Activated CD4-positive, alpha-beta T cell treated with anti-CD3 and anti-CD28 coated beads, Interleukin-2, amount 10 ng/mL, durations not matched to agents 7 days and 5 days (primary cell): ENCODE measurements around the gene LCN9. TPM values are rescaled to one million over a fixed set of nuclear protein-coding genes. Genes with fewer than 3 reads are reported as not detected.

Experiments
- CTCF ChIA-PET: fragments of 350-600 bp; sonication (Branson Sonifier 250); formaldehyde crosslinking; loops from one replicate; lab custom pipeline; 2021; ENCODE audit warnings: antibody characterized with exemption; lab: Charles Lee
- POLR2A ChIA-PET: fragments of 350-600 bp; sonication (Branson Sonifier 250); formaldehyde crosslinking; loops from one replicate; lab custom pipeline; 2021; ENCODE audit warnings: antibody characterized with exemption; lab: Charles Lee
- DNase-seq: peaks from one replicate; pipeline ENCODE4 v3.0.0-alpha.2; 2020
- H3K27ac Mint-ChIP-seq: one replicate; pipeline ENCODE4 v1.8.0; 2021; ENCODE audit warnings: mild to moderate bottlenecking, moderate library complexity, mixed read lengths
- H3K27me3 Mint-ChIP-seq: one replicate; pipeline ENCODE4 v1.8.0; 2021; ENCODE audit warnings: mixed read lengths
- H3K36me3 Mint-ChIP-seq: one replicate; pipeline ENCODE4 v1.8.0; 2021; ENCODE audit warnings: low read depth, mixed read lengths
- H3K4me1 Mint-ChIP-seq: one replicate; pipeline ENCODE4 v1.8.0; 2021; ENCODE audit warnings: mixed read lengths
- H3K4me3 Mint-ChIP-seq: one replicate; pipeline ENCODE4 v1.8.0; 2021; ENCODE audit warnings: mild to moderate bottlenecking, moderate library complexity, mixed read lengths
- H3K9me3 Mint-ChIP-seq: one replicate; pipeline ENCODE4 v1.8.0; 2021; ENCODE audit warnings: mixed read lengths
- total RNA-seq, 2 experiments: library from RNA; stranded (reverse); gene quantifications; one replicate each; pipeline ENCODE4 v1.2.3, GENCODE V29; 2021

The LCN9 gene
- not detected for total RNA-seq

GRCh38 chr9:135662758-135663450 lies at the start of gene LCN9:
Gene LCN9 (plus strand): TSS chr9:135663309. CDS start chr9:135663322, 13 bp downstream.
- Mint-ChIP-seq H3K9me3 (no peaks in the 10 kb centered on the region), H3K27ac (peak within 1 kb of the TSS; percentile 46), H3K36me3 (no peaks in the 10 kb centered on the region), H3K4me3 (no peak within 1 kb of the TSS), H3K4me1 (no peaks in the 10 kb centered on the region), H3K27me3 (no peaks in the 10 kb centered on the region)
- DNase-seq = no peak
- ChIA-PET CTCF (no interaction called here), POLR2A (interaction anchor here (0.7 kb wide), 1 partner anchor 80 kb away, joined by 3 read pairs; no protein-coding TSS in a partner anchor)

DNA sequence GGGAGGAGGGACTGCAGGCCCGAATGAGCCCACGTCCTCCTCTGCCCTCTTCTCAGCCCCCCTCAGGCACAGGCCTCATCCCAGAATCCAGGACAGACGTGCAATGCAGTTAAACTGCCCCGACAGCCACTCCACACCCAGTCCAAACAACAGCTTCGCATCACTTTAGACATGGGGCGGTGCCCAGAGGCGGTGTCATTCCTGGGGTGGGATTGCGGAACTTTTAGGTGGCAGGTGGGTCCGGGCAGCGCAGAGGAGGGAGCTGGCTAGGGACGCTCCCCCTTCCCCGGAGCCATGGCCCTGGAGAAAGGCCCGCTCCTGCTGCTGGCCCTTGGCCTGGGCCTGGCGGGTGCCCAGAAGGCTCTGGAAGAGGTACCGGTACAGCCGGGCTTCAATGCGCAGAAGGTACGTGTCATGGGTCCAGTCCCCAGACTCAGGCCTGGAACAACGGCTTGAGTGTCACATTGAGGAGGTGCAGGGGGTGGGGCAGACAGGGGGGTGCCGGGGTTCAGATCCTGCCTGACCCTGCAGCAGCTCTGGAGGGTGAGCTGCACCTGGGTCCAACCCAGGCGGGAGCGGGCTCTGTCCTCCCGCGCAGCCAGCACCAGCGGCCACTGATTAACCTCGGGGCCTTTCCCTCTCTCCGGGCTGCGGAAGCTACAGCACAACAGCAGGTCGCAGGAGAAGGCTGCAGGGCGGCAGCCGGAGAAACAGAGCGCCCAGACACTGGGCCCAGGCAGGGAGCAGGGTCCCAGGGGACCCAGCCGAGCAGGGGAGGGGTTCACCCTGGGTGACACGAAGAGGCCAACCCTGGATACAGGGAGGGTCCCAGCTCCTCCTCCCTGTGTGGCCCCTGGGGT lies 48.9 kb upstream of the LCN9 start:
- no peaks in the 10 kb centered on the region for H3K36me3 Mint-ChIP-seq
- no peaks in the 10 kb centered on the region for H3K9me3 Mint-ChIP-seq
- H3K4me3 Mint-ChIP-seq = no peak overlapping the region
- H3K27me3 Mint-ChIP-seq = no peaks in the 10 kb centered on the region
- CTCF ChIA-PET = no interaction called here
- H3K27ac Mint-ChIP-seq = no peak overlapping the region
- POLR2A ChIA-PET = no interaction called here
- H3K4me1 Mint-ChIP-seq = no peaks in the 10 kb centered on the region
- no peak for DNase-seq

- no peak overlapping the region for H3K4me3 Mint-ChIP-seq
- no peak for DNase-seq
- POLR2A ChIA-PET = no interaction called here
- CTCF ChIA-PET = no interaction called here
- H3K36me3 Mint-ChIP-seq = no peaks in the 10 kb centered on the region
- H3K27me3 Mint-ChIP-seq = no peaks in the 10 kb centered on the region
- no peaks in the 10 kb centered on the region for H3K9me3 Mint-ChIP-seq
- H3K27ac Mint-ChIP-seq = no peak overlapping the region
- no peaks in the 10 kb centered on the region for H3K4me1 Mint-ChIP-seq
These were observed 48.1 kb upstream of the LCN9 start for GRCh38 chr9:135614821-135615665.

DNA sequence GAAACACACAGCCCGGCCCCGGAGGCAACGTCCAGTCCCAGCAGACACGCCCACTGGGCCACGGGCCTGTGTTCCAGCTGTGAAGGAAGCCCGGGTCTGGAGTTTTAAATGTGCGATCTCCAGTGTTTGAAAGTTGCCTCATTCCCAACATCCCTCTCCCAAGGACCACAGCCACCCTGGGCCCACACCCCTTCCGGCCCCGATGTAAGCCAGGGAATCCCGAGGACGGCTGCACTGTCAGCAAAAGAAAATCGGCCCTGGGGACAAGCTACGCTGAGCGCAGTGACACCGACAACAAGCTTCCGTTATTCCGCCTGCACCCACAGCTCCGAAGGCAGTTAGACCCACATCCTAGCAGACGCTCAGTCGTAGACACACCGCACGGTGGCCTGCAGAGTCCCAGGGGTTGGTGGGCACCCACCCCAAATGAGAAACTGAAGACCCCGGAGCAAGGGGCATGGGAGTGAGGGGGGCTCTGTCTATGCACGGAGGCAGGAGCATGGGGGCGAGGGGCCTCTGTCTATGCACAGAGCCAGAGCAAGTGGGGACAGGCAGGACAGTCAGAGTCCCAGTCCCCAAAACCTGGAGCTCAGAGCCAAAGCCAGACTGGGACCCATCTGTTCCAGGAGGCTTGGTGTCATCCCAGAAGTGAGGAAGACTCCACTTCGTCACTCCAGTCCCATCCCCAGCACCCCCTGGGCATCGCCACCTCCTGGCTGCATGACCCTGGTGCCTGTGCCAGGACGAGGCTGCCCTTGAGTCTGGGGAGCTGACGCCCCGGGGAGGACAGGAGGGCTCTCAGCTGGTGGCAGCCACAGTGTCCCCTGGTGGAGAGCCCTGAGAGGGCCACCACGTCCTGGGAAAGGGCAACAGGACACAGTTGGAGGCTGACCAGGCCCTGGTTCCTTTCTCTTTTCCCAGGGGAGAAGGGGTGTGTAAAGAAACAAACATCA lies 47.2 kb upstream of the LCN9 start:
- no peak for DNase-seq
- Mint-ChIP-seq H3K4me3 (no peak overlapping the region), H3K36me3 (no peaks in the 10 kb centered on the region), H3K4me1 (no peaks in the 10 kb centered on the region), H3K9me3 (no peaks in the 10 kb centered on the region), H3K27ac (no peak overlapping the region), H3K27me3 (no peaks in the 10 kb centered on the region)
- POLR2A ChIA-PET = no interaction called here
- CTCF ChIA-PET = no interaction called here

DNA sequence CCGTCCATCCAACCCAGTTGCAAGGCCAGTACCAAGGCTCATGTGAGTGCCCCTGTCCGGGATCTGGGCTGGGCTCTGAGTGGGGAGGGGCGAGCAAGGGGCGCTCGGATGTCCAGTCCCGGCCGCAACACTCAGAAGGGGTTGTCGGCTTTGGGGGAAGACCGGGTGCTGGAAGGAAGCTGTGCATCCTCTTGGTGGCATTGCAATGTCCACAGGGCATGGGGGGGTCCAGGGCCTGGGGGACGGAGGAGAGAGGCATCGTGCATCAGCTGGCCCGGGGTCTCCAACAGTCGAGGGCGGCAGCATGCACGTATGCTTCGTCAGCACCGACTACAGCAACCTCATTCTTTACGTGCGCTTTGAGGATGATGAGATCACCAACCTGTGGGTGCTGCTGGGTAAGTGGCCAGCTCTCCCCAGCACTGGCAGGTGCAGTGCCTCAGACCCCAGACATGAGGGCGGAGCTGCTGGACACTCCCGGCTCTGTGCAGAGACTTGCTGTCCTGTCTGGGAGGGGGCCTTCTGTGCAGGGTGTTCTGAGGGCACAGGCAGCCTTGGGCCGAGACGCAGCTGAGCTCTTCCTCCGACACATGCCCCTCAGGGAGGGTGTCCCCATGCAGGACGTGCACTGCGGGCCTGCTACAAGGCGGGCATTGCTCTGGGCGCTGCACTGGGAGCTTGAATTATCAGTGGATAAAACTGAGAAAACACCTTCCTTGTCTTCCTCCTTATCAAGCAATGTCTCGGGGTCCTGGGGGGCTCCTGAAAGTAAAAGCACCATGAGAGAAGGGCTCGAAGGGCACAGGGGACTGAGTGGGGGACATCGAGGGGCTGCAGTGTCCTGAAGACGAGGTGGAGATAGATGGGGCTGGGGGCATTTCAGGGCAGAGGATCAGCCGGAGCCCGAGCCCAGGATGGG lies 46.2 kb upstream of the LCN9 start:
- no peak overlapping the region for H3K27ac Mint-ChIP-seq
- peaks cover 3% of the 10 kb centered on the region for H3K27me3 Mint-ChIP-seq
- DNase-seq = no peak
- H3K4me3 Mint-ChIP-seq = no peak overlapping the region
- no peaks in the 10 kb centered on the region for H3K36me3 Mint-ChIP-seq
- POLR2A ChIA-PET = no interaction called here
- CTCF ChIA-PET = no interaction called here
- no peaks in the 10 kb centered on the region for H3K9me3 Mint-ChIP-seq
- no peaks in the 10 kb centered on the region for H3K4me1 Mint-ChIP-seq

GRCh38 chr9:135617538-135617900 lies 45.6 kb upstream of the LCN9 start:
- peaks cover 3% of the 10 kb centered on the region for H3K27me3 Mint-ChIP-seq
- no peaks in the 10 kb centered on the region for H3K4me1 Mint-ChIP-seq
- H3K36me3 Mint-ChIP-seq = no peaks in the 10 kb centered on the region
- ChIA-PET POLR2A (no interaction called here), CTCF (no interaction called here)
- H3K4me3 Mint-ChIP-seq = no peak overlapping the region
- no peak for DNase-seq
- H3K9me3 Mint-ChIP-seq = no peaks in the 10 kb centered on the region
- H3K27ac Mint-ChIP-seq = no peak overlapping the region

DNA sequence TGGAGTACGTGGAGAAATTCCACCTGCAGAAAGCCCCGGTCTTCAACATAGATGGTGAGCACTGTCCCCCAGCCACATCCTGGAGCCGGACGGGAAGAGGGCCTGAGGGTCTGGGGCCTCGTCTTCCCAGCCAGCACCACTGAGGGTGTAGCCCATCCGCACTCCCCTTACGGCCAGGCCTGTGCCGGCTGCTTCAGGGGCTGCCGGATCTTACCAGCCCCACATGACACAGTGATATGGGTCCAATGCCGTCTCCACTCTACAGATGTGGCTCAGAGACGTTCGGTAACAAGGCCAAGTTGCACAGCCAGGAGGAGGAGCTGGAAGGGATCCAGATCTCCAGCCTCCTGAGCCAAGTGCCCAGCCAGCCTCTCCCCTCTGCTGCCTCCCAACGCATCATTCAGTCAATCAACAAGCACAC lies 45.1 kb upstream of the LCN9 start:
- no peak overlapping the region for H3K4me3 Mint-ChIP-seq
- no peaks in the 10 kb centered on the region for H3K36me3 Mint-ChIP-seq
- no peaks in the 10 kb centered on the region for H3K9me3 Mint-ChIP-seq
- ChIA-PET CTCF (no interaction called here), POLR2A (no interaction called here)
- peaks cover 3% of the 10 kb centered on the region for H3K27me3 Mint-ChIP-seq
- no peaks in the 10 kb centered on the region for H3K4me1 Mint-ChIP-seq
- no peak overlapping the region for H3K27ac Mint-ChIP-seq
- no peak for DNase-seq

DNA sequence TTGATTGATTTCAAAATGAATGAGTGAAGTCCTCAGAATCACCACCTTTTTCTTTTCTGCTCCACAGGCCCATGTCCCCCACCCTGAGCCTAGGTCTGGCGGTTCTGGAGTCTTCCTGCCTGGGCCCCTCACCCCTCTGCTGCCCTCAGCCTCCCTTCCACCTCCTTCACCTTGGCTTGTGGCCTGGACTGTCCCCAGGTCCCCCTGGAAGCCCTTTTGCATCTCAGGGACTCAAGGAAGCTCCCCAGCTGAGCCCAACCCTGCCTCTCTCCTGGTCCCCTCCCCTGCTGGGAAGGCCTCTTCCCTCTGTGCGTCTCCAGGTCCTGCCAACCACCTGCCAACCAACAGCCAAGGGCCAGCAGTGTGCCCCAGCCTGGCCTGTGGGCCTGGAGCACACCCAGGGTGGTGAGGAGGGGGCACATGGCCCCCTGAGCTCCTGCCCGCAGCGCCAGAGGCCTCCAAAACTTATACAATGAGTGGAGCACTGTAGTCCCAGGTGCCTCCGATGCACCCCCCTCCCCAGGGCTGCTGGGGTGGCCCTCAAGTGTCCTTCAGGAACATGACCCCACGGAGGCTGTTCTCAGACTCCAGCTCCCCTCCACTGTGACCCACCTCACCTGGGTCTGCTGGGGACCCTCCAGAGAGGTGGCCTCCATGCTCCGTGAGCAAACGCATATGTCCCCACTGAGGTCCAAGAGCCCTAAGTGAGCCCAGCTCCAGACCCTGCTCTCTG lies 44.1 kb upstream of the LCN9 start:
- CTCF ChIA-PET = no interaction called here
- POLR2A ChIA-PET = no interaction called here

GRCh38 chr9:135619599-135619886 lies 43.6 kb upstream of the LCN9 start:
- no peak overlapping the region for H3K27ac Mint-ChIP-seq
- no peaks in the 10 kb centered on the region for H3K36me3 Mint-ChIP-seq
- no peaks in the 10 kb centered on the region for H3K4me1 Mint-ChIP-seq
- H3K4me3 Mint-ChIP-seq = no peak overlapping the region
- ChIA-PET CTCF (no interaction called here), POLR2A (no interaction called here)
- no peak for DNase-seq
- H3K27me3 Mint-ChIP-seq = peaks cover 3% of the 10 kb centered on the region
- no peaks in the 10 kb centered on the region for H3K9me3 Mint-ChIP-seq

More for the DNA sequence above, 44.1 kb upstream of the LCN9 start:
- no peaks in the 10 kb centered on the region for H3K36me3 Mint-ChIP-seq
- DNase-seq = no peak
- no peak overlapping the region for H3K27ac Mint-ChIP-seq
- no peaks in the 10 kb centered on the region for H3K4me1 Mint-ChIP-seq
- no peaks in the 10 kb centered on the region for H3K9me3 Mint-ChIP-seq
- peaks cover 3% of the 10 kb centered on the region for H3K27me3 Mint-ChIP-seq
- no peak overlapping the region for H3K4me3 Mint-ChIP-seq

GRCh38 chr9:135620558-135620957 lies 42.6 kb upstream of the LCN9 start:
- Mint-ChIP-seq H3K9me3 (no peaks in the 10 kb centered on the region), H3K36me3 (no peaks in the 10 kb centered on the region), H3K4me3 (no peak overlapping the region), H3K27ac (no peak overlapping the region), H3K27me3 (peaks cover 3% of the 10 kb centered on the region), H3K4me1 (no peaks in the 10 kb centered on the region)
- no peak for DNase-seq
- CTCF ChIA-PET = interaction anchor here (0.7 kb wide), 2 partner anchors 1239 to 1293 kb away, joined by 4 read pairs; no protein-coding TSS in a partner anchor
- POLR2A ChIA-PET = no interaction called here

- Mint-ChIP-seq H3K4me3 (no peak overlapping the region), H3K27ac (no peak overlapping the region), H3K27me3 (peaks cover 8% of the 10 kb centered on the region), H3K36me3 (no peaks in the 10 kb centered on the region), H3K9me3 (peaks cover 2% of the 10 kb centered on the region), H3K4me1 (no peaks in the 10 kb centered on the region)
- no peak for DNase-seq
- ChIA-PET CTCF (no interaction called here), POLR2A (no interaction called here)
These were observed 40.6 kb upstream of the LCN9 start for GRCh38 chr9:135622415-135623020.
